ENCODE results near the gene GPC5.

DNA sequence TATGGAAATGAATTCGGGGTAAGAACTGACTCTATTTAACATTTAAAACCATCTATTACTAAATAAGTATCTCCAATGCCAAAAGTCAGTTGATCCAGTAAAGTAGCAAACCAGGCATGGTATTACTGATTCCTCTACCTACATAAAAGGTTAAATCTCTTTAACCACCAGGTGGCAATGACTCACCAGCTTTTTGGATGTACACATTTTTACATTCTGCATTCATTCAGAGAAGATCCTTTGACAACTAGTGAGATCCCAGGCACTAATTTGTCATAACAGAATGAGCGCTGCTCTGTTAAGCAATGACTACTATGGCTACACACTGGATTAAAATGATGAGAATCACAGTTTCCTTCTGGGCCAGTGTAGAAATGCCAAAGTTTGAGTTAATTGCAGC is 1498.4 kb downstream of the GPC5 start:
- TF ChIP-seq ZBTB7A (IDR thresholded peaks at IDR 0.05; ENCODE audit: low read depth) (no peak), EP300 (IDR thresholded peaks at IDR 0.05; ENCODE audit: borderline replicate concordance) (no peak)
